Natural killer cell (primary cell): ENCODE data around the gene STK38. TPM values are rescaled to one million over a fixed set of nuclear protein-coding genes. Genes with fewer than 3 reads are reported as not detected.
"Not testable (repeated sequence)": the region's sequence is repeated elsewhere in the genome, so short reads cannot be mapped to it uniquely, and the experiment has no call there.

Source experiments
- ATAC-seq, 3 donors: fragments of 150-1000 bp in 2 of 3; fragments of 200-7000 bp in 1 of 3; cut with Tn5 transposase; 1 replicate in 1 of 3; 2 replicates in 2 of 3; pipeline ENCODE4 v1.10.0; 2021; ENCODE audit warnings: mild to moderate bottlenecking in 2 of 3, moderate library complexity in 2 of 3
- DNase-seq, 2 donors: peaks; one replicate each; pipeline versions ENCODE4 v3.0.0 to v3.0.0-alpha.2; 2013 to 2021; ENCODE audit warnings: mixed read lengths in 1 of 2
- H3K27ac ChIP-seq: one replicate; pipeline ENCODE4 v1.5.1; 2013; ENCODE audit warnings: mild to moderate bottlenecking, low read length
- H3K27me3 ChIP-seq: one replicate; pipeline ENCODE4 v1.6.1; 2013; ENCODE audit warnings: low read length; ENCODE audit not compliant: control insufficient read depth, insufficient read depth
- H3K36me3 ChIP-seq: one replicate; pipeline ENCODE4 v1.6.1; 2013; ENCODE audit warnings: low read length; ENCODE audit not compliant: control insufficient read depth, insufficient read depth
- H3K4me1 ChIP-seq: one replicate; pipeline ENCODE4 v1.6.1; 2013; ENCODE audit warnings: low read length; ENCODE audit not compliant: control insufficient read depth, insufficient read depth
- H3K4me3 ChIP-seq: one replicate; pipeline ENCODE4 v1.5.1; 2013; ENCODE audit warnings: low read length
- H3K9me3 ChIP-seq: one replicate; pipeline ENCODE4 v1.6.1; 2013; ENCODE audit warnings: low read length; ENCODE audit not compliant: control insufficient read depth, insufficient read depth
- H3K27ac Mint-ChIP-seq, 2 donors: one replicate each; pipeline ENCODE4 v1.8.0; 2022; ENCODE audit warnings: mild to moderate bottlenecking in 2 of 2, mixed read lengths in 2 of 2, moderate library complexity in 1 of 2
- H3K27me3 Mint-ChIP-seq, 2 donors: one replicate each; pipeline ENCODE4 v1.8.0; 2022; ENCODE audit warnings: low read depth in 2 of 2, mixed read lengths in 2 of 2
- H3K36me3 Mint-ChIP-seq: one replicate; pipeline ENCODE4 v1.8.0; 2022; ENCODE audit warnings: mixed read lengths
- H3K4me1 Mint-ChIP-seq, 2 donors: one replicate each; pipeline ENCODE4 v1.8.0; 2022; ENCODE audit warnings: mixed read lengths in 2 of 2
- H3K4me3 Mint-ChIP-seq: one replicate; pipeline ENCODE4 v1.8.0; 2022; ENCODE audit warnings: mild to moderate bottlenecking, moderate library complexity, mixed read lengths
- H3K9me3 Mint-ChIP-seq, 2 donors: one replicate each; pipeline ENCODE4 v1.8.0; 2022; ENCODE audit warnings: mixed read lengths in 2 of 2
- CTCF ChIP-seq: fragments of 200-600 bp; IDR thresholded peaks from one replicate; pipeline ENCODE4 v1.8.0; 2022; ENCODE audit warnings: antibody characterized with exemption
- WGBS: methylation state at CpG from one replicate; pipeline ENCODE4 v1.1.7; 2013; ENCODE audit warnings: missing lambda C conversion rate; ENCODE audit not compliant: insufficient coverage; 5-methylcytosine and 5-hydroxymethylcytosine counted together
- intact Hi-C: fragments of 100-400 bp; cut with micrococcal nuclease; formaldehyde crosslinking; loops from one replicate; pipeline ENCODE4 v1.14.2; 2022
- total RNA-seq, 4 donors: library from RNA; stranded (reverse); fragments of 120-200 nt in 1 of 4; gene quantifications; one replicate each; pipeline versions ENCODE4 v1.2.3 to v1.2.4, GENCODE V29; 2013 to 2022

STK38 gene
- total RNA-seq, 3 donors from 2014 or later (not counting 1 experiment from before 2014, with no cell fraction given), result 105 to 157 (median 126) TPM

GRCh38 chr6:36590237-36590636 lies 43.0 kb upstream of the STK38 start:
- no peak for DNase-seq
- WGBS, result 100% methylated on average over 1 of the region's 1 CpG
- Mint-ChIP-seq H3K27ac (no peak overlapping the region), H3K9me3 (no peaks in the 10 kb centered on the region), H3K4me3 (no peak overlapping the region), H3K36me3 (peaks cover 11% of the 10 kb centered on the region), H3K27me3 (peaks cover 0 to 6% of the 10 kb centered on the region in 2 donors), H3K4me1 (peaks cover 24 to 26% of the 10 kb centered on the region in 2 donors)
- Histone ChIP-seq H3K27ac (no peak overlapping the region), H3K9me3 (no peaks in the 10 kb centered on the region), H3K36me3 (no peaks in the 10 kb centered on the region), H3K4me1 (peaks cover 28% of the 10 kb centered on the region), H3K4me3 (no peak overlapping the region), H3K27me3 (no peaks in the 10 kb centered on the region)
- no peak for ATAC-seq
- intact Hi-C loops, result loop anchor here (5.0 to 10.0 kb wide), 3 partner anchors 148 to 585 kb away; partner anchors contain the start of genes KCTD20, PIM1 and PXT1
- TF ChIP-seq CTCF, result no peak

GRCh38 chr6:36589025-36589400 lies 41.7 kb upstream of the STK38 start:
- H3K27me3 ChIP-seq, H3K4me3 ChIP-seq, H3K9me3 Mint-ChIP-seq, H3K9me3 ChIP-seq, DNase-seq, H3K27ac Mint-ChIP-seq, H3K4me3 Mint-ChIP-seq, intact Hi-C loops, H3K27me3 Mint-ChIP-seq, ATAC-seq, H3K27ac ChIP-seq, H3K36me3 Mint-ChIP-seq, H3K36me3 ChIP-seq: not testable (repeated sequence)
- 98% methylated on average over 7 of the region's 9 CpGs for WGBS
- peaks cover 28% of the 10 kb centered on the region for H3K4me1 ChIP-seq
- H3K4me1 Mint-ChIP-seq, result peaks cover 16 to 20% of the 10 kb centered on the region in 2 donors

- Histone ChIP-seq H3K4me3 (no peak overlapping the region), H3K4me1 (peaks cover 4% of the 10 kb centered on the region), H3K27ac (no peak overlapping the region), H3K9me3 (no peaks in the 10 kb centered on the region), H3K36me3 (no peaks in the 10 kb centered on the region), H3K27me3 (no peaks in the 10 kb centered on the region)
- Mint-ChIP-seq H3K4me1 (peaks cover 0 to 5% of the 10 kb centered on the region in 2 donors), H3K27me3 (peaks cover 0 to 3% of the 10 kb centered on the region in 2 donors), H3K36me3 (no peaks in the 10 kb centered on the region), H3K9me3 (no peaks in the 10 kb centered on the region), H3K4me3 (no peak overlapping the region), H3K27ac (no peak overlapping the region)
- no peak for TF ChIP-seq CTCF
- intact Hi-C loops, result no loop called here
- DNase-seq (no peak), ATAC-seq (no peak)
- WGBS, result 87% methylated on average over 1 of the region's 1 CpG
Observed at GRCh38 chr6:36586606-36587005, 39.3 kb upstream of the STK38 start.

GRCh38 chr6:36581716-36582115 lies 34.4 kb upstream of the STK38 start:
- H3K27ac Mint-ChIP-seq, result no peak overlapping the region
- DNase-seq (no peak), ATAC-seq (no peak)
- Histone ChIP-seq H3K4me1 (no peaks in the 10 kb centered on the region), H3K27ac (no peak overlapping the region), H3K36me3 (no peaks in the 10 kb centered on the region), H3K9me3 (no peaks in the 10 kb centered on the region), H3K27me3 (no peaks in the 10 kb centered on the region), H3K4me3 (no peak overlapping the region)
- no peak overlapping the region for H3K4me3 Mint-ChIP-seq
- intact Hi-C loops, result no loop called here
- no peaks in the 10 kb centered on the region for H3K9me3 Mint-ChIP-seq
- H3K27me3 Mint-ChIP-seq, result peaks cover 0 to 3% of the 10 kb centered on the region in 2 donors
- peaks cover 0 to 9% of the 10 kb centered on the region in 2 donors for H3K4me1 Mint-ChIP-seq
- no peaks in the 10 kb centered on the region for H3K36me3 Mint-ChIP-seq
- no peak for TF ChIP-seq CTCF
- WGBS, result 83% methylated on average over 3 of the region's 4 CpGs
